Right lobe of liver (tissue), 4 donors: Measurements from ENCODE around the gene PDLIM7.

Experiments
- CTCF ChIP-seq, 4 donors: fragments of 200-600 bp in 3 of 4; fragments of 450-650 bp in 1 of 4; IDR thresholded peaks; one replicate each; pipeline versions ENCODE4 v1.5.1 to v1.8.0; 2016 to 2022; ENCODE audit warnings: antibody characterized with exemption in 4 of 4, mild to moderate bottlenecking in 2 of 4
- POLR2A ChIP-seq: fragments of 450-650 bp; IDR thresholded peaks from one replicate; pipeline ENCODE4 v1.6.1; 2017; ENCODE audit warnings: antibody characterized with exemption, mild to moderate bottlenecking
- donor health status: DM: no; HTN: no; CAD: no.
- donor health status: DM: no; HTN: no; CAD: no.
- donor health status: DM: no; HTN: yes; CAD: no.

- TF ChIP-seq CTCF (IDR thresholded peaks at IDR 0.05) (no peak), POLR2A (no peak)
Measured at GRCh38 chr5:177468329-177468684, 29.1 kb downstream of the PDLIM7 start.
